ENCODE results near the gene KCNMA1.
"Not testable (repeated sequence)": the region's sequence is repeated elsewhere in the genome, so short reads cannot be mapped to it uniquely, and the experiment has no call there.

KCNMA1 gene

DNA sequence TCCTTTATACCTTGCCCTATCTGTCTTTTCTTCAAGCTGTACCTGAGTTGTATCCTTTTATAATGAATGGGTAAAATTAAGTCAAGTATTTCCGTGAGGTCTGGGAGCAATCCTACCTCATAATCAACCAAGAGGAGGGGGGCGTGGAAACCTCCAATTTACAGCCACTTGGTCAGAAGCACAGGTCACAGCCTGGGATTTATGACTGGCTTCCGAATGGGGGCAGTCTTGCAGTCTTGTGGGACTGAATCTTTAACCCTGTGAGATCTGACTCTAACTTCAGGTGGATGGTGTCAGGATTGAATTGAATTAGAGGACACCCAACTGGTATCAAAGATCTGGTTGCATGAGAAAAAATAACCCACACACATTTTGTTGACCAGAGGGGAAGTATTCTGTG, 23.5 kb upstream of the KCNMA1 start:
- DNase-seq, result no peak

DNA sequence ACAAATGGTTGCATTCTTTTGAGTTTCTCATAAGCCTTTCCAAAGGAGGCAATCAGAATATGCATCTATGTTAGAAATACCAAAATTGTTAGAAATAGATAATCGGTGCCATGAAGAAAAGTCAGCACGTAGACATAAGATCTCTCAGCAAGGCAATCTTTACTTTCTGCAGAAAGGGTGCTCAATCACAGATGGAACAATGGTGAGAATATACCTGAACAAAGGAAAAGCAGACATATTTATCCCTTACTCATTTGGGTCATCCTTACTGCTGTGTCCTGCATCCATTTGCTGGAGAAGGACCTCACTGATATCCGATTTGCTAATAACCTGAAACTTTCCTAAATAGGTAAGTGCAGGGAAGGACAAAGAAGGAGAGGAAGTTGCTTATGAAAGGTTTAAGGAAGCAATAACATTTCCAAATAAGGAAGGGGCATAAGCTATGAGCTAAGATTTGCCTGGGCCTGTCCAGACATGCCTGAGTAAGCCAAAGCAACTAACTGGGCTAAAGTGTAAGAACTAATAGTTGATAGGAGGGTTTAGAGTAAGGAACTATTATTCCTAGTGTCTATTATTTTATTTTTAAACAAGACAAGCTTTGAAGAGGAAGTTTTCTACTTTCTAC, 21.6 kb upstream of the KCNMA1 start:
- DNase-seq, result not testable (repeated sequence)

DNA sequence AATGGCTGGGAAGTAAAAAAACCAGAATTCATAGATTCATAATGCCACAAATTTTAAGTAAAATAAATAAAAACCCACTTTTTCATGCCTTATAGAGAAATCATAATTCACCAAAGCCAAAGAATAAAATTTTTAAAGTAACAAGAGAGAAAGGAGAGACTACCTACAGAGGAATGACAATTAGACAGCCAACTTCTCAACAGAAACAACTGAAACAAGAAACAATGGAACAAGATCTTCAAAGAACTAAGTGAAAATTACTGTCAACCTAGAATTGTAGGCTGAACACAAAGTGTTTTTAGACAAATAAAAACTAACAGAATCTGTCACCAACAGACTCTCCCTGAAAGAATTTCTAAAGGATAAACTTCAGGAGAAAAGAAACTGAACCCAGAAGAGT, 15.6 kb upstream of the KCNMA1 start:
- DNase-seq, result no peak

DNA sequence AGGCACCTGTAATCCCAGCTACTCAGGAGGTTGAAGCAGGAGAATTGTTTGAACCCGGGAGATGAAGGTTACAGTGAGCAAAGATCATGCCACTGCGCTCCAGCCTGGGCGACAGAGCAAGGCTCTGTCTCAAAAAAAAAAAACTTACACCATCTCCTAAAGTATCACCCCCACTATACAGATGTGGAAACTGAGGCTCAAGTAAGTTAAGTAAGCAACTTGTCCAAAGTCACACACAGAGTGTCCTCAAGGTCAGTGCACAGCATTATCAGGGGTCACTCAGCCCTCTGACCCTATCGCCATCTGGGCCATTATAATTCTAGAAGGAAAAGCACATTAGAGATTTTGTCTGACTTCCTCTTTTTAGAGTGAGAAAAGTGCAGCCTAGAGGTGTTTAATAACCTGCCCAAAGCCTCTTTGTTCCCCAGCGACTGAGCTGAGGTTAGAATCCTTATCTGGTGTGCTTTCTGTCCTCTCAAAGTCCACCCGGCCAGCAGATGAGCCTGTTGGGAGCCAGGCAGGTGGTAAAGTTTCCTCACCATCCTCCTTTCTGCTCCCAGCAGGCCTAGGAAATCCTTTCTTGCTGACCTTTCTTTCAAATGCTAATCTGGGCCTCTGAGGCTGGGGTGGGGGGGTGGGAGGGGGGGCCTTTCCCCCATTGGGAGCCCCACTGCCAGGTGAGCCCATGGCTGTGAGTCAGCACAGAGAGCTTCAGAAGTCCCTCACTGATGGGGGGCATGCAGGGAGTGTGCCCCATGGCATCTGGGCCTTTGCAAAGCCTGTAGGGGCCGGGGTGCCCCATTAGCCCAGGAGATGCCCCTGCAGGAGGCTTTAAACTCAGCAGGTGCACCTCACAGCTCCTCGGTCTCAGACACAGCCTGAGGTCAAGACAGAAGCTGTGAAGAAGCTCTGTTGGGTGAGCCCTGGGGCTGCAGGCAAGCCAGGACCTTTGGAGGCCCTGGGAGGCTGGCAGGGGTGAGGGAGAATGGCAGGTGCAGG, 12.0 kb upstream of the KCNMA1 start:
- no peak for DNase-seq

DNA sequence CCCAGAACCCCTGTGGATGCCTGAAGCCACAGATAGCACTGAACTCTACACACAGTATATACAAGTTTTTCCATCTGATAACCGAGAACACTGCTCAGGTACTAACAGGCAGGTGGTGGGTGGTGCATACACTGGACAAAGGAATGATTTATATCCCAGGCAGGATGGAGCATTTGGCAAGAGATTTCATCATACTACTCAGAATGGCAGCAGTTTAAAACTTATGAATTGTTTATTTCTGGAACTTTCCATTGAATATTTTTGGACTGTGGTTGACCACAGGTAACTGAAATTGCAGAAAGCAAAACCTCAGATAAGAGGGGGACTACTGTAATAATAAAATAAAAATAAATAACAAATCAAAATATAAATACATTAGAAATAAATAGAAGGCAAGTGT, 10.9 kb upstream of the KCNMA1 start:
- DNase-seq, result no peak

DNA sequence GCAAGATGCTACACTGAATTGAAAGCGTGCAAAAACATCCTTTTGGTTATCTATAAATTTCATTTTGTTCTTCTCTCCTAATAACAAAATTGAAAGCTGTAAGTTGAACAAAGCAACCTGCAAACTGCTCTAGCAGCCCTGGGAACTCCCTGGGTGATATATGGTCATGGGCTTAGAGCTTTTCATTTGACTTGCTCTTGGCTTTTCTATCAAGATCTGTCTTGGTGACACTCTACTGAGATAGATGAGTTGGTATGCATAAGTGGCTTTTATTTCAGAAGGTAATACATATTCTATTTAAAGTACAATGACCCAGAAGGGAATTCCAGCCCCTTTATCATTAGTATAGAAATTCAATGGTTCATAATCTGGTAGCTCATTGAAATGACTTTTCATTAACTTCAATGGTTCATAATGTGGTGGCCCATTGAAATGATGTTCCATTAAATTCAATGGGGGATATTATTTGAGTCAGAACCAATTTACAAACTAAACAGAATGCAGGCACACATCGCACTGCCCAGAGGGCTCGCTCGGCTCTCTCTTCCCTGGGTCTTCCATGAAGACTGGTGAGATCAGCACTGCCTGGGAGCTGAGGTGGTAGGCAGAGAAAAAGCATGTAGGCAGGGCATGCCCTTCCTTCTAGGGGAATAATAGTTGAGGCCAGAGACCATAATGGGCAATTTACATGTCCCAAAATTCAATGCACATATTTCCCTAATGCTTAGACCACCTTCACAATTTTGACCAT, 10.1 kb upstream of the KCNMA1 start:
- DNase-seq, result no peak

DNA sequence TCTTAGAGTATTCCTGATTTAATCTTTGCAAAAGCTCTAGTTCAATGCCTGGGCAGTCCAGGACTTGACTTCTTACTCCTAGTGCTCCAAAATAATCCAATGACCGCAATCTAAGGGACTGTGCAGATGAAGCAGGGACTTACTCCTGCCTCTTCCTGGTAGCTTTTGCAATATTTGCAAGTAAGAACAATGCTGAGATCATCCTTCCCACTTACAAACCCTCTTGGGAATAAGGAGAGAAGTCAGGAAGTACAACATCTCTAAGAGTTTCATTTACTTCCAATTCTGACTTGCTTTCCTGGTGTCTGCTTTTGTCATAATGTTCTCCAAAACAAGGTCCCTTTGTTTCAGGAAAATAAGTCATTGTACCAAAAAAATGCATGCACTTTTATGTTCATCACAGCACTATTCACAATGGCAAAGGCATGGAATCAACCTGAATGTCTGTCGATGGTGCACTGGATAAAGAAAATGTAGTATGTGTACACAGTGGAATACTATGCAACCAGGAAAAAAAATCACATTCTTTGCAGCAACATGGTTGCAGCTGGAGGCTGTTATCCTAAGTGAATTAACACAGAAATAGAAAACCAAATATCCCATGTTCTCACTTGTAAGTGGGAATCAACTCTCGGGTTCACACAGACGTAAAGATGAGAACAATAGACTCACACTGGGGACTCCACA, 7.1 kb upstream of the KCNMA1 start:
- DNase-seq, result no peak

DNA sequence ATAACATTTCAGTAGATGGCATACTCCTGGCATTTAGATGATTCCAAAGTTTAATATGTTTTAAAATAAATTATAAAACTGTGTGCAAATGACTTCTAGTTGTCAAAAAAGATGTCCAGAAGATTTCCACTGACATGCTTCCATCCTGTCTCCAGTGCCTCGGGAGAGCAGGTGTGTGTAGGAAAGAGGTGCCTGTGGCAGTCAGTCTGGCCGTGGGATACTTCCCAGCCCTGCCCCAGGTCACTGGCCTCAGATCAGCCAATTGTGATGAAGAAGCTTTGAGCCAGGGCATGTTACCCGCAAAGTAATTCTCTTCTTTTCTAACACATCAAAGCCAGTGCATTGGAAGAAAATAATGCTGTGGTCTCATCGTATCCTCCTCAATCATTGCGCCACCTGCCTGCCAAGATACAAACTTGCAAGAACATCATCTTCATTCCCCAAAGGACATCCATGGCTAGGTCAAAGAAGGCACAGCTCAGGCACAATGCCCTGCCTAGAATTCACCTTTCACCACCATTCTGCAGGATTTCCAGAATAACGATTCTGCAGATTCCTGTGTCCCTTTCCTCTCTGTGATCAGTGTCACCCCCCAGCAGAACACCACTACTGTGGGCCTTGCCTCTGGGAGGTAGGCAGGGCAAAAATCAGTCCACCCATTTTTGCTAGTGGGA, 6.3 kb upstream of the KCNMA1 start:
- peak; percentile 8 for DNase-seq

DNA sequence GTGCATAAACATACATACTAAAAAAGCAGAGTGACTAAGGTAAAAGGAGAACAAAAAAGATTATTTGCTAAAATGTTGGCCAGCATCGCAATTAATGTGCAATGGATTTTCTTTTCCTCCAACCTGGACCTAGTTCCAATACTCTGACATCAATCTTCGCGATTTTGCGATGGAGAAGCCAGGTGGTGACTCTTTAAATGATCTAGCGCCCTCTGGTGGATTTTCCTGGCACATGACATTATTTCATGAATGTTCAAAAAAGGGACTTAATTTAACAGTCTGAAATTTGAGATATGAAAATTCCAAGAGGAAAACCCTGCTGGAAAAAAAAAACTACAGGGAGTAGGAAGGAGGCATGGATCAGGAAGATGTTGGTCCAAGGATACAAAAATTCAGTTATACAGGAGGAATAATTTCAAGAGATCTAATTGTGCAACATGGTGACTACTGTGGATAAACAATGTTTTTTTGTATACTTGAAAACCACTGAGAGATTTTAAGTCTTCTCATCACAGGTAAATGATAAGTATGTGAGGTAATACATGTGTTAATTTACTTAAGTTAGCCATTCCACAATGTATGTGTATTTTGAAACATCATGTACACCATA, 4.3 kb upstream of the KCNMA1 start:
- no peak for DNase-seq

DNA sequence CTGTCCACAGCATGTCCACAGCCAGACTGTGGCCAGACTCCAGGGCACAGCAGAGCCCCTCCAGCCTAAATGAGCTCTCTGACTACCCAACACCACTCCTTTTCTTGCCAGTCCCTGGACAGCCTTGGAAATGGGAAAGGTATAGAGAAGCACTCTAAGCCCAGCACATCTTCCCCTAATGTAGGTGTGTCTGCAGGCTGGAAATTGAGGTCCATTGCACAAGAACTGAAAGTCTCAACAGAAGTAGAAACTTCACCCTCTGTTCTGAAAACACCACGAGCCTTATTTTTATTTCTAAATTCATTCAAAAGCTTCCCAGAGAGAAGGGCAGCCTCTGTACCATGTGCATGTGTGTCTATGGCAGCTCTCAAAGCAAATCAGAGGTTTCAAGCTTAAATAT, 3.7 kb upstream of the KCNMA1 start:
- DNase-seq, result no peak

DNA sequence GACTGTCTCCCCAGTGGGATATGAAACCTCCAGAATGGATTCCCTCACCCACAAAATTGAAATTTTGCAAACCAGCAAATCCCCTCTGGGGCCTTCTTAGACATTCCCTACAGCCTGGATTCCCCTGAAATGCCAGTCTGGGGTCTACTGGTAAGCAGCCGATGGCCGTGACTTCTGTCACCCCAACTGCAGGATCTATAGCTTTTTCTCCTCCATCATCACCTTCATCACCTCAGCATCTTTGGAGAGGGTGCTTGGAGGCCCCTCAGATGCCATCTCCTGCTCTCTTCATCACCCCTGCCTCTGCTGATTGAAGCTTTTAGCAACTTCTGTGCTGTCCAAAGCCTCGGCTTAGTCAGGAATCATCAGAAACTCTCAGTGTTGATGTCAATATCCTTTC, 2.6 kb upstream of the KCNMA1 start:
- no peak for DNase-seq

DNA sequence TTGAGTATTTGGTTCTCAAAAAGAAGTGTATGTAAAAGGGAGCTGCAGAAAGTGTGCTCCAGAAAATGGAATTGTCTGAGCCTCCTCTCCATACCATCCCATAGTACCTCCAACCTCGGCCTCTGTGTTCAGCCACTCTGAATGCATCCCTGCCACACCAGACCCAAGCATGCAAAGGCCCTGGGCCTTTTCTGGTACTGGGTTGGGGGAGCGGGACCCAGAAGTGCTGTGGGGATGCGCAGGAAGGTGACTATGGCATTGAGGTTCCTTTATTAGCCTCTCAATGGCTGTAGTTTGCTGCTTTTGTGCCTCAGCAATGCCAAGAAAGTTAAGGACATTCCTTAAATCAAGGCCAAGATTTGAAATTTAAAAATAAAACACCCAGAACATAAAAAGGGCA, 2.1 kb upstream of the KCNMA1 start:
- no peak for DNase-seq

DNA sequence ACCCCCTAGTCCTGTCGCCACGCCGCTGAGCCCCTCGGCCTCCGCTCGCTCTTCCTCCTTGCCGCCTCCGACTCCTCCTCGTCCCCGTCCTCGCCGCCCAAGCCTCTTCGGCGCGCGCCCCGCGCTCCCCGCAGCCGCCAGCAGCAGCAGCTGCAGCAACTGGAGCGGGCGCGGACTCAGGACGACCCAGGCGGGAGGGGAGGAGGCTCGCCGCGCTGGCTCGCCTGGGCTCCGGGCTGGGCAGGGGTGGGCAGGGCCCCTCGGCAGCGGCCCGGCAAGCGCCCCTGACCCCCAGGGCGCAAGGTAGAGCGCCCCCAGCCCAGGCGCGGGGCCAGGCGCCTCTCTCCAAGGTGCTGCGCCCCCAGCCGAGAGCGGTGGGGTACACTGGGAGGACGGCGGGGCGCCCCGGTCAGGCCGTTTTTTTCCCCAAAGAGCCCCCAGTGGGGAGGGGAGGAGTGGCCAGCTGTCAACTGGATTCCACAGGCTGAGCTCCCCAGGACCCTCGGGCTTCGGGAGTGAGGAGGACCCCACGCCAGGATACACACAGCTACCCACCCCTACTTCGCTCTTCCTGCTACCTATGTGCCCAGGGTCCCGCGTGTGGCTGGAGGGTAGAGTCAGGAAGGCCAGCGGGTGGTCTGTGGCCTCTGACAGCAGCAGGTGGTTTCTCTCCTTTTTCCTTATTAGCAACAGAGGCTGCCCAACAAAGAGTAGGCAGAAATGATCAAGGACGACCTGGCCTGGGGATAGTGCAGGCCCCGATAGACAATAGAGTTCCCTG, 903 bp upstream of the KCNMA1 start:
- DNase-seq, result no peak

DNA sequence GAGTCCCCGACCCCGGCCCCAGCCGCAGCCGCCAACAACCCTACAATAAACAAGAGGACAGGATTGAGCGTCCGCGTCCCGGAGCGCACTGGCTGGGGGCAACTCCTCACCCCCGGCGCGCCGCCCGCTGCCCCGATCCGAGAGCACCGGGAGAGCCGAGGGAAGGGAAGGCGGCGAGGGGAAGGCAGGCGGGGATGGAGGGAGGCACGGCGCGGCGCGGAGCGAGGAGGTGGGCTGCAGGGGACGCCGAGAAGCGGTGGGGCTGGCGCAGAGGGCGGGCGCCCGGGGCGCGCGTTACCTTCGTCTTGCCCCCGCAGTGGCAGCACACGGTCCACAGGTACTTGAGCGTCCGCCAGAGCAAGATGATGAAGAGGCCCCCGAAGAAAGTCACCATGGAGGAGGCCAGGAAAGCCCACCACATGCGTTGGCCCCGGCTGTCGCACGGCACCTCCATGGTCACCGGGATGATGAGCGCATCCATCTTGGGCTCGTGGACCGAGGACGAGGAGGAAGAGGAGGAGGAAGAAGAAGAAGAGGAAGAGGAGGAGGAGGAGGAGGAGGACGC, 559 bp downstream of the KCNMA1 start:
- no peak for DNase-seq

DNA sequence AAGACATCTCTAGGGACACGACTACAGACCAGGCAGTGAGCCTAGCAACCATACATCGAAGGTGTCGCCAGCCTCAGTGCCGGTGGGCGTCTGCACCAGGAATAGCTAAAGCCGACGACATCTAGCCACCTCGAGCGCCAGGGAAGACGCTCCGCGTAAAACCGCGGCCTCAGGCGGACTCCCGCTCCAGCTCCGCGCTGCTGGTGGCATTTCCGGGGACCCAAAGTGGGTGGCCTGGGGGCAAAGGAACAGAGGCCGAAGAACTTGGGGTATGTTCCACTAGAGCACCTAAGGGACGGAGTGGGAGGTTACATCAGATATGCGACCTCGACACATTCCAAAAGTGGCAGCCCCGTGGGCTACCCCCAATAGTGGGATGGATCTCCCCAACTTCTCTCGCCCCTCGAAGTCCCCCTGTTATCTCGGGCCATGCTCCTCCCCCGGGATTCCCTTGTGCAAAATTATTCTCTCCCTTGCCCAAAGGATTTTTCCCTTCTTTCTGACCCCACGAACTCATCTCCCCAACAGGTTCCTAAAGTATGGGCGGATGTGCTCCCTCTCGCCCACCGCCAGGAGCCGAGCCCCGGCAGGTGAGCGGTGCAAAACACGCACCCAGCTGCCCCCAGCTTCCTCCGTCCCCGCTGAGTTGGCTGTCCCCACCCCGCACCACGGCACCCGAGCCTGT, 1.2 kb downstream of the KCNMA1 start:
- DNase-seq, result no peak

DNA sequence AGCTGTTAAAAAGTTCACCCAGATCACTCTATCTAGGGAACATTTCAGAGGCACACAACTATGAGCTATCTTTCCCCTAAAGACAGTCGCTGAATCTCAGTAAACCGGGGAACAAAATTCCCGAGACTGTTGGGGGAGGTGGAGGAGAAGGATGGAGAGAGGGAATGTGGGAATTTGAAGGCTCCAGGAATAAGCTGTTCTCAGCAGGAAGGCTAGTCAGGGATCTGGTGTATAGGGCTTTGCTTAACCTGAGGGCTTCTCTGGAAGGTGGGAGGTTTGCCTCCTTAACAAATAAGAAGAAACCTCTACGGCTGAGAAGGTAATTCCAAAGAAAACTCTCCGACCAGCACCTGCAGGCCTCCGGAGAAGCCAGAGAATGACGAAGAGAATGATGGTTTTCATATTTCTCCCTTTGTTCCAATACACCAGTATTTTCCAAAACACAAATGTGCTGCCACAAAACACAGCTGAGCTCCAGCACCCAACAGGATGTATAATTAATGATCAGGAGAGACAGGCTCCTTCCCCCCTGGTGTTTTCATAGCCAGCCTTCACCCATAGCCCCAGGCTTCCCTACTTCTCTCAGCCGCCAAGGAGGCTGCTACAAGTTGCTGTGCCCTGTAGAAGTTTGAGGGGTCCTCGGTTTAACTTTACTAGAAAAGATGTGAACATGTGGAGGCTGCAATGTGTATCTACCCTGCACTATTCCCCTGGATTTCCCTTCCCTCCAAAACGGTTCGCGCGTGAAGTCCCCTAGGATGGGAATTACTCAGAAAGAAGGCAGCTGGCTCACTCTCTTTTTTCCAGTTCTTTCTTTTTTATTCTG, 2.0 kb downstream of the KCNMA1 start:
- DNase-seq, result no peak

DNA sequence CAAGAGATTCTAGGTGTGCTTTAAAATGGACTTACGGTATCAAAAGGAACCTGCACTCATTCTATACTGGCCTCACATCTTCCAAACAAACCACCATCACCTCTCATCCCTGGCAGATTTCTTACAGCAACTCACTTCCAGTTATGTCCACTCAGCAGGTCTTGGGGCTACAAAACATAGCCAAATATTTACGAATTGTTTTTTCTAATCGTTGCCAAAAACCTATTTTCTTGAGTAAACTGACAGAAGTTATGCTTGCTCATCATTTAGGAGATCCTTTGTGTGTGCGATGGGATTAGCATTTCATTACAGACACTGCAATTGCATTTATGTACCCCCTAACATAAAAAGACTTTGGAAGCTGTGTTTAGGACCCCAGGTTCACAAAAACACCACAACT, 2.7 kb downstream of the KCNMA1 start:
- no peak for DNase-seq

DNA sequence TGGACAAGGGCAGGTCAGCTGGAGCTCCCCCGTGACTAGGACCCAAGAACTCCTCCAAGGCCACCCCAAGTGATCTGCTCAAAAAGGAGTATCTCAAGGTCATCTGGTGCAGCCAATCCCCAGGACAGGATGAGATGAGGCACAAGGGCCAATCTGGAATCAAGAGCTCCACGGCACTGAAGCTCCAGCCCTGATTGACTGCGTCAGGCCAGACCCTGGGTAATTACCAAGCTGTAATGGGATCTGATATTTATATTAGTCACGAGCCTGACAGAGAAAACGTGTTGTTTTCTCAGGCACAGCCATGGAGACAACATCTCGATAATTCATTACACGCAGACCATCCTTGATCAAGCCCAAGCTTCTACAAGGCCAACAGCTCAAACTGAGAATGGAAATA, 4.2 kb downstream of the KCNMA1 start:
- DNase-seq, result no peak

DNA sequence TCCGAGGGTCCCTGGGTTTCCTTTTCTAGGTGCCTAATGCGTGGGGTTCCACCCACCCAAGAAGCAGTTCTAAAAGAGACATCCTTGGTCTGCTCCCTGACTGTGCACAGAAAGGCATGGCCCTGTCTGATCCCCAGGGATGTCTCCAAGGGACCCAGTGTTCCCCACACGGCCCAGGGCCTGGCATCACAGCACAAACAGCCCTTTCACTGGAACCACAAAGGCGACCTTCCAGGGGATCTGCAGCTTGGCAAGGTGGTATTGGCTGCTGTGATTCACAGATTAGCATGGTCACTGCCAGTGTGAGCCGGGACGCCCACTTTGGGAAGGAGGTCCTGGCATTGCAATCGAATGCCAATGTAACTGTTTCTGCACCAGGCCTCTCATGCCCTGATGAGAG, 6.4 kb downstream of the KCNMA1 start:
- DNase-seq, result no peak
